ENCODE data around the gene AMH. TPM values are rescaled to one million over a fixed set of nuclear protein-coding genes. Genes with fewer than 3 reads are reported as not detected.

AMH gene
- total RNA-seq, 2 experiments from 2014 or later = 2.6 to 4.0 TPM

- Mint-ChIP-seq H3K36me3 (ENCODE audit: low read depth) (peaks cover 23% of the 10 kb centered on the region), H3K27ac (no peak overlapping the region)
These were observed 23.6 kb upstream of the AMH start for GRCh38 chr19:2225415-2226050.

GRCh38 chr19:2226051-2226839 lies 22.9 kb upstream of the AMH start:
- CTCF ChIA-PET = no interaction called here
- Mint-ChIP-seq H3K9me3 (no peaks in the 10 kb centered on the region), H3K27ac (no peak overlapping the region), H3K4me1 (ENCODE audit: low read depth) (no peaks in the 10 kb centered on the region), H3K27me3 (ENCODE audit: low read depth) (no peaks in the 10 kb centered on the region), H3K36me3 (ENCODE audit: low read depth) (peaks cover 20% of the 10 kb centered on the region), H3K4me3 (no peak overlapping the region)
- intact Hi-C loops (cut with micrococcal nuclease) = no loop called here
- DNase-seq = no peak

More at GRCh38 chr19:2225415-2226050, 23.6 kb upstream of the AMH start:
- DNase-seq = no peak
- no peak overlapping the region for H3K4me3 Mint-ChIP-seq
- no peaks in the 10 kb centered on the region for H3K9me3 Mint-ChIP-seq
- no peaks in the 10 kb centered on the region for H3K4me1 Mint-ChIP-seq (ENCODE audit: low read depth)
- H3K27me3 Mint-ChIP-seq (ENCODE audit: low read depth) = no peaks in the 10 kb centered on the region
- CTCF ChIA-PET = interaction anchor here (0.5 to 0.7 kb wide), 2 partner anchors 70 to 282 kb away, joined by 3 read pairs; no protein-coding TSS in a partner anchor
- intact Hi-C loops (cut with micrococcal nuclease) = no loop called here

GRCh38 chr19:2226840-2227360 lies 22.2 kb upstream of the AMH start:
- no peak for DNase-seq

GRCh38 chr19:2227415-2228156 lies 21.5 kb upstream of the AMH start:
- H3K27me3 Mint-ChIP-seq (ENCODE audit: low read depth) = no peaks in the 10 kb centered on the region
- no peaks in the 10 kb centered on the region for H3K4me1 Mint-ChIP-seq (ENCODE audit: low read depth)
- CTCF ChIA-PET = no interaction called here
- H3K36me3 Mint-ChIP-seq (ENCODE audit: low read depth) = peaks cover 23% of the 10 kb centered on the region
- no peak overlapping the region for H3K4me3 Mint-ChIP-seq
- DNase-seq = no peak
- intact Hi-C loops (cut with micrococcal nuclease) = no loop called here
- no peaks in the 10 kb centered on the region for H3K9me3 Mint-ChIP-seq
- H3K27ac Mint-ChIP-seq = no peak overlapping the region

More at GRCh38 chr19:2226840-2227360, 22.2 kb upstream of the AMH start:
- no peak overlapping the region for H3K4me3 Mint-ChIP-seq
- H3K27me3 Mint-ChIP-seq (ENCODE audit: low read depth) = no peaks in the 10 kb centered on the region
- no peaks in the 10 kb centered on the region for H3K4me1 Mint-ChIP-seq (ENCODE audit: low read depth)
- H3K36me3 Mint-ChIP-seq (ENCODE audit: low read depth) = peaks cover 20% of the 10 kb centered on the region
- no peaks in the 10 kb centered on the region for H3K9me3 Mint-ChIP-seq
- intact Hi-C loops (cut with micrococcal nuclease) = no loop called here
- no peak overlapping the region for H3K27ac Mint-ChIP-seq
- CTCF ChIA-PET = no interaction called here

- peak overlapping the region; percentile 46 for H3K27ac Mint-ChIP-seq
- DNase-seq = no peak
- peaks cover 4% of the 10 kb centered on the region for H3K4me1 Mint-ChIP-seq (ENCODE audit: low read depth)
- no peaks in the 10 kb centered on the region for H3K9me3 Mint-ChIP-seq
- H3K4me3 Mint-ChIP-seq = no peak overlapping the region
- H3K36me3 Mint-ChIP-seq (ENCODE audit: low read depth) = peaks cover 21% of the 10 kb centered on the region
- intact Hi-C loops (cut with micrococcal nuclease) = no loop called here
- H3K27me3 Mint-ChIP-seq (ENCODE audit: low read depth) = no peaks in the 10 kb centered on the region
- CTCF ChIA-PET = interaction anchor here (1.4 kb wide), 1 partner anchor 11 kb away, joined by 3 read pairs; no protein-coding TSS in a partner anchor
These were observed 20.7 kb upstream of the AMH start for GRCh38 chr19:2228157-2229030.

- Mint-ChIP-seq H3K36me3 (ENCODE audit: low read depth) (peaks cover 21% of the 10 kb centered on the region), H3K27me3 (ENCODE audit: low read depth) (no peaks in the 10 kb centered on the region), H3K27ac (peak overlapping the region; percentile 46), H3K4me1 (ENCODE audit: low read depth) (peaks cover 10% of the 10 kb centered on the region), H3K4me3 (no peak overlapping the region), H3K9me3 (no peaks in the 10 kb centered on the region)
- DNase-seq = no peak
- CTCF ChIA-PET = interaction anchor here (1.4 kb wide), 1 partner anchor 12 kb away, joined by 3 read pairs; no protein-coding TSS in a partner anchor
- intact Hi-C loops (cut with micrococcal nuclease) = loop anchor here (10.0 kb wide), 1 partner anchor 215 kb away; the partner anchor contains the start of gene BTBD2
These were observed 19.8 kb upstream of the AMH start for GRCh38 chr19:2229103-2230032.

GRCh38 chr19:2230033-2230531 lies 19.0 kb upstream of the AMH start:
- intact Hi-C loops (cut with micrococcal nuclease) = loop anchor here (10.0 kb wide), 1 partner anchor 215 kb away; the partner anchor contains the start of gene BTBD2
- H3K27ac Mint-ChIP-seq = no peak overlapping the region
- H3K36me3 Mint-ChIP-seq (ENCODE audit: low read depth) = peaks cover 16% of the 10 kb centered on the region
- H3K9me3 Mint-ChIP-seq = no peaks in the 10 kb centered on the region
- DNase-seq = no peak
- no peaks in the 10 kb centered on the region for H3K27me3 Mint-ChIP-seq (ENCODE audit: low read depth)
- CTCF ChIA-PET = interaction anchor here (1.4 kb wide), 1 partner anchor 13 kb away, joined by 3 read pairs; no protein-coding TSS in a partner anchor
- H3K4me1 Mint-ChIP-seq (ENCODE audit: low read depth) = peaks cover 17% of the 10 kb centered on the region
- no peak overlapping the region for H3K4me3 Mint-ChIP-seq

GRCh38 chr19:2230807-2231533 lies 18.2 kb upstream of the AMH start:
- no peaks in the 10 kb centered on the region for H3K27me3 Mint-ChIP-seq (ENCODE audit: low read depth)
- no peak for DNase-seq
- peaks cover 20% of the 10 kb centered on the region for H3K4me1 Mint-ChIP-seq (ENCODE audit: low read depth)
- no peak overlapping the region for H3K4me3 Mint-ChIP-seq
- H3K36me3 Mint-ChIP-seq (ENCODE audit: low read depth) = peaks cover 12% of the 10 kb centered on the region
- intact Hi-C loops (cut with micrococcal nuclease) = loop anchor here (10.0 kb wide), 1 partner anchor 216 kb away; the partner anchor contains the start of gene BTBD2
- CTCF ChIA-PET = interaction anchor here (0.6 to 0.9 kb wide), 2 partner anchors 29 to 161 kb away, joined by 3 to 4 read pairs; no protein-coding TSS in a partner anchor
- H3K9me3 Mint-ChIP-seq = no peaks in the 10 kb centered on the region
- H3K27ac Mint-ChIP-seq = no peak overlapping the region

GRCh38 chr19:2231621-2232221 lies 17.4 kb upstream of the AMH start:
- Mint-ChIP-seq H3K27ac (peak overlapping the region; percentile 56), H3K9me3 (no peaks in the 10 kb centered on the region), H3K27me3 (ENCODE audit: low read depth) (no peaks in the 10 kb centered on the region), H3K4me1 (ENCODE audit: low read depth) (peaks cover 23% of the 10 kb centered on the region), H3K36me3 (ENCODE audit: low read depth) (peaks cover 13% of the 10 kb centered on the region), H3K4me3 (no peak overlapping the region)
- CTCF ChIA-PET = interaction anchor here (0.6 to 0.9 kb wide), 2 partner anchors 28 to 160 kb away, joined by 3 to 4 read pairs; no protein-coding TSS in a partner anchor
- no peak for DNase-seq
- intact Hi-C loops (cut with micrococcal nuclease) = loop anchor here (10.0 kb wide), 1 partner anchor 217 kb away; the partner anchor contains the start of gene BTBD2
